Hepatocyte (in vitro differentiated cells): ENCODE results near the gene SLC35D2.
"Not testable (repeated sequence)": the region's sequence is repeated elsewhere in the genome, so short reads cannot be mapped to it uniquely, and the experiment has no call there.

Experiments
- EZH2 ChIP-seq: fragments of 200-600 bp; sonication (generic); IDR thresholded peaks from 2 replicates; pipeline ENCODE4 v1.6.1; 2016; ENCODE audit warnings: antibody characterized with exemption, mild to moderate bottlenecking, borderline replicate concordance
- TF ChIP-seq, protein P1 (sequence below): fragments of 200-600 bp; sonication (generic); IDR thresholded peaks from 2 replicates; pipeline ENCODE4 v1.5.1; 2016; ENCODE audit warnings: antibody characterized with exemption, mild to moderate bottlenecking; ENCODE audit not compliant: poor library complexity

DNA sequence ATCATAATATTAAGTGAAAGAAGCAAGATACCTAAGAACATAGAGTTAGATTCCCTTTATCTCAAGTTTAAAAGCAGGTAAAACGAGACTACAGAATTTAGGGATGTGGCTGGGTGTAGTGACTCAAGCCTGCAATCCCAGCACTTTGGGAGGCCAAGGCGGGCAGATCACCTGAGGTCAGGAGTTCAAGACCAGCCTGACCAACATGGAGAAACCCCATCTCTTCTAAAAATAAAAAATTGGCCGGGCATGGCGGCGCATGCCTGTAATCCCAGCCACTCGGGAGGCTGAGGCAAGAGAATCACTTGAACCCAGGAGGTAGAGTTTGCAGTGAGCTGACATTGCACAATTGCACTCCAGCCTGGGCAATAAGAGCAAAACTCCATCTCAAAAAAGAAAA is 21.4 kb downstream of the SLC35D2 start:
- TF ChIP-seq, protein P1, sequence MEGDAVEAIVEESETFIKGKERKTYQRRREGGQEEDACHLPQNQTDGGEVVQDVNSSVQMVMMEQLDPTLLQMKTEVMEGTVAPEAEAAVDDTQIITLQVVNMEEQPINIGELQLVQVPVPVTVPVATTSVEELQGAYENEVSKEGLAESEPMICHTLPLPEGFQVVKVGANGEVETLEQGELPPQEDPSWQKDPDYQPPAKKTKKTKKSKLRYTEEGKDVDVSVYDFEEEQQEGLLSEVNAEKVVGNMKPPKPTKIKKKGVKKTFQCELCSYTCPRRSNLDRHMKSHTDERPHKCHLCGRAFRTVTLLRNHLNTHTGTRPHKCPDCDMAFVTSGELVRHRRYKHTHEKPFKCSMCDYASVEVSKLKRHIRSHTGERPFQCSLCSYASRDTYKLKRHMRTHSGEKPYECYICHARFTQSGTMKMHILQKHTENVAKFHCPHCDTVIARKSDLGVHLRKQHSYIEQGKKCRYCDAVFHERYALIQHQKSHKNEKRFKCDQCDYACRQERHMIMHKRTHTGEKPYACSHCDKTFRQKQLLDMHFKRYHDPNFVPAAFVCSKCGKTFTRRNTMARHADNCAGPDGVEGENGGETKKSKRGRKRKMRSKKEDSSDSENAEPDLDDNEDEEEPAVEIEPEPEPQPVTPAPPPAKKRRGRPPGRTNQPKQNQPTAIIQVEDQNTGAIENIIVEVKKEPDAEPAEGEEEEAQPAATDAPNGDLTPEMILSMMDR, result not testable (repeated sequence)
- not testable (repeated sequence) for TF ChIP-seq EZH2
